ENCODE results near the gene ENPP1. TPM values are rescaled to one million over a fixed set of nuclear protein-coding genes. Genes with fewer than 3 reads are reported as not detected.

ENPP1 gene
- total and polyA plus RNA-seq, 9 of the 15 experiments (the other 6 are each of a cell fraction or from before 2014, with no cell fraction given): 0.03 to 0.56 (median 0.14) TPM

DNA sequence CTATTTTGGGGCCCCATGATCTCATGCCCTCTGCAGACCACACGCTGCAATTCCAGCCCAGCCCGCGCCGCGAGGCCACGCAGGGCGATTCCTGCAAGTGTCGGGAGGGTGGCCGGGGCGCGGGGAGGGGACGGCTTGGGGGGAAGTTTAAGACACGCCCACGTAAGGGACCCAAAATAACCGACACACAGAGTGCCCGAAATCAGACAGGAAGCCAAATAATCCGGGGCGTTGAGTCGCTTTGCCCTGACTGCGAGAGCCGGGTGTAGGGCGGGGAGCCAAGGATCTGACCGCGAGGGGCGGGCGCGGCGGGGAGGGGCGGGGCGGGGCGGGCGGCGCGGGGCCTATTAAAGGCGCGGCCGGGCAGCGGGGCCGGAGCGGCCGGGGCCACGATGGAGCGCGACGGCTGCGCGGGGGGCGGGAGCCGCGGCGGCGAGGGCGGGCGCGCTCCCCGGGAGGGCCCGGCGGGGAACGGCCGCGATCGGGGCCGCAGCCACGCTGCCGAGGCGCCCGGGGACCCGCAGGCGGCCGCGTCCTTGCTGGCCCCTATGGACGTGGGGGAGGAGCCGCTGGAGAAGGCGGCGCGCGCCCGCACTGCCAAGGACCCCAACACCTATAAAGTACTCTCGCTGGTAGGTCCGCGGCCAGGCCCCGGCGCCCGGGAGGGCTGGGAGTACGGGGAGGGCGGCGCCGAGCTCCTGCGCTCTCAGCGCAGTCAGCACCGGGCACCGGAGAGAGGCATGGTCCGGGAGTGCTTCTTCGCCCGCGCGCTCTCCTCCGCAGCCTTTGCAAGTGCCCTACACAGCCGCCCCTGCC, at the start of gene ENPP1 (continued):
- TF ChIP-seq, protein P1, sequence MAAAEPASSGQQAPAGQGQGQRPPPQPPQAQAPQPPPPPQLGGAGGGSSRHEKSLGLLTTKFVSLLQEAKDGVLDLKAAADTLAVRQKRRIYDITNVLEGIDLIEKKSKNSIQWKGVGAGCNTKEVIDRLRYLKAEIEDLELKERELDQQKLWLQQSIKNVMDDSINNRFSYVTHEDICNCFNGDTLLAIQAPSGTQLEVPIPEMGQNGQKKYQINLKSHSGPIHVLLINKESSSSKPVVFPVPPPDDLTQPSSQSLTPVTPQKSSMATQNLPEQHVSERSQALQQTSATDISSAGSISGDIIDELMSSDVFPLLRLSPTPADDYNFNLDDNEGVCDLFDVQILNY (CRISPR knock-in tag; IDR thresholded peaks at IDR 0.05): no peak
- TF ChIP-seq NFIC (IDR thresholded peaks at IDR 0.05): peak; percentile 54; the same call in 1 of the 2 replicates
- TF ChIP-seq, protein P2, sequence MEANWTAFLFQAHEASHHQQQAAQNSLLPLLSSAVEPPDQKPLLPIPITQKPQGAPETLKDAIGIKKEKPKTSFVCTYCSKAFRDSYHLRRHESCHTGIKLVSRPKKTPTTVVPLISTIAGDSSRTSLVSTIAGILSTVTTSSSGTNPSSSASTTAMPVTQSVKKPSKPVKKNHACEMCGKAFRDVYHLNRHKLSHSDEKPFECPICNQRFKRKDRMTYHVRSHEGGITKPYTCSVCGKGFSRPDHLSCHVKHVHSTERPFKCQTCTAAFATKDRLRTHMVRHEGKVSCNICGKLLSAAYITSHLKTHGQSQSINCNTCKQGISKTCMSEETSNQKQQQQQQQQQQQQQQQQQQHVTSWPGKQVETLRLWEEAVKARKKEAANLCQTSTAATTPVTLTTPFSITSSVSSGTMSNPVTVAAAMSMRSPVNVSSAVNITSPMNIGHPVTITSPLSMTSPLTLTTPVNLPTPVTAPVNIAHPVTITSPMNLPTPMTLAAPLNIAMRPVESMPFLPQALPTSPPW (CRISPR knock-in tag; IDR thresholded peaks at IDR 0.05): peak; percentile 77
- peak; percentile 27 to 31; a peak in 1 of 4 replicates for TF ChIP-seq NRF1 (conservative IDR thresholded peaks at IDR 0.05 in 1 of 2, IDR thresholded peaks at IDR 0.05 in 1 of 2)
- TF ChIP-seq NCOA1 (IDR thresholded peaks at IDR 0.05; ENCODE audit: low read depth): no peak
- TF ChIP-seq, protein P3, sequence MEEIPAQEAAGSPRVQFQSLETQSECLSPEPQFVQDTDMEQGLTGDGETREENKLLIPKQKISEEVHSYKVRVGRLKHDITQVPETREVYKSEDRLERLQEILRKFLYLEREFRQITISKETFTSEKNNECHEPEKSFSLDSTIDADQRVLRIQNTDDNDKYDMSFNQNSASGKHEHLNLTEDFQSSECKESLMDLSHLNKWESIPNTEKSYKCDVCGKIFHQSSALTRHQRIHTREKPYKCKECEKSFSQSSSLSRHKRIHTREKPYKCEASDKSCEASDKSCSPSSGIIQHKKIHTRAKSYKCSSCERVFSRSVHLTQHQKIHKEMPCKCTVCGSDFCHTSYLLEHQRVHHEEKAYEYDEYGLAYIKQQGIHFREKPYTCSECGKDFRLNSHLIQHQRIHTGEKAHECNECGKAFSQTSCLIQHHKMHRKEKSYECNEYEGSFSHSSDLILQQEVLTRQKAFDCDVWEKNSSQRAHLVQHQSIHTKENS (CRISPR knock-in tag; IDR thresholded peaks at IDR 0.05): no peak
- TF ChIP-seq RBFOX2 (IDR thresholded peaks at IDR 0.05; ENCODE audit: low read depth, low read length): 0 out of 2 replicates have a peak, but pooled peaks have one; percentile 16

All from K562 (cell line).